ENCODE data around the gene AP1M2.

- TF ChIP-seq CTCF (conservative IDR thresholded peaks at IDR 0.05) (peak; percentile 36), ZFX (IDR thresholded peaks at IDR 0.05) (no peak; the same call in 1 of the 2 replicates)
These were observed 18.9 kb downstream of the AP1M2 start for GRCh38 chr19:10568062-10568825.

All from C4-2B (cell line).